MM.1S (cell line): ENCODE measurements around the gene ITGA2B.

Experiments used
- EZH2 ChIP-seq: fragments of 300-600 bp; sonication (generic); optimal IDR thresholded peaks from 2 replicates; pipeline ENCODE3; 2017; ENCODE audit warnings: low read depth, mild to moderate bottlenecking, antibody characterized with exemption, low read length, mixed read lengths
- EZH2phosphoT487 ChIP-seq: fragments of 300-600 bp; sonication (generic); IDR thresholded peaks from 2 replicates; pipeline ENCODE4 v1.6.1; 2018; ENCODE audit warnings: antibody characterized with exemption, low read length
- TF ChIP-seq, protein P1 (sequence below): fragments of 300-600 bp; sonication (generic); IDR thresholded peaks from 2 replicates; pipeline ENCODE4 v1.5.1; 2016; ENCODE audit warnings: antibody characterized with exemption, low read length, mixed read lengths

DNA sequence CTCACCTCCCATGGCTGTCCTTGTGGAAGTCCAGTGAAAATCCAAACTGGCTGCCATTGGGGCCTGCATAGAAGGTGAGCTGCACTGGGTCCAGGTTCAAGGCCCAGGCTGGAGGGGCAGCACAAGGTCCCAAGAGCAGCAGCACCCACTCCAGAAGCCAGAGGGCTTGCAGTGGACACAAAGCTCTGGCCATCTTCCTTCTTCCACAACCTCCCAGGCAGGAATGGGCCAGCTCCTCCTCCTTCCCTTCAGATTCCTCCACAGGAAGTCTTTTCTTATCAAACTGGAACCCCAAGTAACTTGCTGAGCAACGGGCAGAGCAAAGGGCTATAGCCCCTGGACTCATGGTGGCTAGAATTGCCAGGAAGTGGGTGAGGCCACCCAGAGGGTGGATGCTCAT, at the start of gene ITGA2B:
- TF ChIP-seq, protein P1, sequence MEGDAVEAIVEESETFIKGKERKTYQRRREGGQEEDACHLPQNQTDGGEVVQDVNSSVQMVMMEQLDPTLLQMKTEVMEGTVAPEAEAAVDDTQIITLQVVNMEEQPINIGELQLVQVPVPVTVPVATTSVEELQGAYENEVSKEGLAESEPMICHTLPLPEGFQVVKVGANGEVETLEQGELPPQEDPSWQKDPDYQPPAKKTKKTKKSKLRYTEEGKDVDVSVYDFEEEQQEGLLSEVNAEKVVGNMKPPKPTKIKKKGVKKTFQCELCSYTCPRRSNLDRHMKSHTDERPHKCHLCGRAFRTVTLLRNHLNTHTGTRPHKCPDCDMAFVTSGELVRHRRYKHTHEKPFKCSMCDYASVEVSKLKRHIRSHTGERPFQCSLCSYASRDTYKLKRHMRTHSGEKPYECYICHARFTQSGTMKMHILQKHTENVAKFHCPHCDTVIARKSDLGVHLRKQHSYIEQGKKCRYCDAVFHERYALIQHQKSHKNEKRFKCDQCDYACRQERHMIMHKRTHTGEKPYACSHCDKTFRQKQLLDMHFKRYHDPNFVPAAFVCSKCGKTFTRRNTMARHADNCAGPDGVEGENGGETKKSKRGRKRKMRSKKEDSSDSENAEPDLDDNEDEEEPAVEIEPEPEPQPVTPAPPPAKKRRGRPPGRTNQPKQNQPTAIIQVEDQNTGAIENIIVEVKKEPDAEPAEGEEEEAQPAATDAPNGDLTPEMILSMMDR: no peak
- TF ChIP-seq EZH2phosphoT487: no peak
- no peak for TF ChIP-seq EZH2
